H9 (cell line): ENCODE data around the gene TMEM245. TPM values are rescaled to one million over a fixed set of nuclear protein-coding genes. Genes with fewer than 3 reads are reported as not detected.

Experiments used
- DNase-seq: peaks from one replicate; pipeline ENCODE4 v3.0.0-alpha.2; 2017
- H2AFZ ChIP-seq: one replicate; pipeline ENCODE4 v1.6.1; 2013; ENCODE audit warnings: mild to moderate bottlenecking, low read length, control low read depth, moderate library complexity
- H2AK5ac ChIP-seq: 2 replicates; pipeline ENCODE4 v1.6.1; 2013; ENCODE audit warnings: low read length, control low read depth, mixed read lengths; ENCODE audit not compliant: insufficient read length
- H2BK120ac ChIP-seq: one replicate; pipeline ENCODE4 v1.6.1; 2013; ENCODE audit warnings: low read depth, mild to moderate bottlenecking, low read length, control low read depth, inconsistent platforms; ENCODE audit not compliant: poor library complexity, severe bottlenecking
- H2BK12ac ChIP-seq: 2 replicates; pipeline ENCODE4 v1.6.1; 2013; ENCODE audit warnings: low read length, control low read depth, mixed read lengths, low read depth; ENCODE audit not compliant: insufficient read length
- H2BK15ac ChIP-seq: 2 replicates; pipeline ENCODE4 v1.6.1; 2013; ENCODE audit warnings: low read depth, low read length, control low read depth
- H2BK20ac ChIP-seq: one replicate; pipeline ENCODE4 v1.6.1; 2013; ENCODE audit warnings: low read depth, mild to moderate bottlenecking, low read length, control low read depth, inconsistent platforms; ENCODE audit not compliant: poor library complexity, severe bottlenecking
- H2BK5ac ChIP-seq: 2 replicates; pipeline ENCODE4 v1.6.1; 2013; ENCODE audit warnings: low read length, control low read depth, mixed read lengths; ENCODE audit not compliant: insufficient read length
- H3K14ac ChIP-seq: 2 replicates; pipeline ENCODE4 v1.6.1; 2013; ENCODE audit warnings: low read length, control low read depth; ENCODE audit not compliant: insufficient read depth
- H3K18ac ChIP-seq: 2 replicates; pipeline ENCODE4 v1.6.1; 2013; ENCODE audit warnings: low read depth, mild to moderate bottlenecking, mixed read lengths, low read length, control low read depth; ENCODE audit not compliant: insufficient read length
- H3K23ac ChIP-seq: 2 replicates; pipeline ENCODE4 v1.6.1; 2013; ENCODE audit warnings: low read length, control low read depth, mixed read lengths, low read depth; ENCODE audit not compliant: insufficient read length
- H3K23me2 ChIP-seq: 2 replicates; pipeline ENCODE4 v1.6.1; 2013; ENCODE audit warnings: low read depth, mild to moderate bottlenecking, mixed read lengths, low read length, control low read depth; ENCODE audit not compliant: insufficient read length, poor library complexity, severe bottlenecking
- H3K27ac ChIP-seq: 2 replicates; pipeline ENCODE4 v1.5.1; 2013; ENCODE audit warnings: low read length, control low read depth, mixed read lengths, low read depth; ENCODE audit not compliant: insufficient read length
- H3K27me3 ChIP-seq: 2 replicates; pipeline ENCODE4 v1.6.1; 2013; ENCODE audit warnings: low read length, control low read depth, inconsistent platforms; ENCODE audit not compliant: insufficient read depth
- H3K4ac ChIP-seq: 2 replicates; pipeline ENCODE4 v1.6.1; 2013; ENCODE audit warnings: low read depth, mild to moderate bottlenecking, control low read depth, inconsistent platforms, low read length, moderate library complexity
- H3K4me1 ChIP-seq: 2 replicates; pipeline ENCODE4 v1.6.1; 2013; ENCODE audit warnings: low read length, control low read depth, inconsistent platforms; ENCODE audit not compliant: insufficient read depth
- H3K4me2 ChIP-seq: 2 replicates; pipeline ENCODE4 v1.6.1; 2013; ENCODE audit warnings: low read length, control low read depth, mixed read lengths; ENCODE audit not compliant: insufficient read length, insufficient read depth
- H3K56ac ChIP-seq: 2 replicates; pipeline ENCODE4 v1.6.1; 2013; ENCODE audit warnings: low read depth, mild to moderate bottlenecking, mixed read lengths, low read length, control low read depth; ENCODE audit not compliant: insufficient read length
- H3K79me1 ChIP-seq: 2 replicates; pipeline ENCODE4 v1.6.1; 2013; ENCODE audit warnings: low read depth, mild to moderate bottlenecking, moderate library complexity, low read length, control low read depth, inconsistent platforms; ENCODE audit not compliant: insufficient read depth, poor library complexity, severe bottlenecking
- H3K79me2 ChIP-seq: 2 replicates; pipeline ENCODE4 v1.6.1; 2013; ENCODE audit warnings: low read length, control low read depth, inconsistent platforms; ENCODE audit not compliant: insufficient read depth
- H3K9ac ChIP-seq: 2 replicates; pipeline ENCODE4 v1.6.1; 2013; ENCODE audit warnings: low read length, control low read depth, mixed read lengths; ENCODE audit not compliant: insufficient read length; ENCODE audit errors: extremely low read depth
- H3K9me3 ChIP-seq: one replicate; pipeline ENCODE4 v1.6.1; 2013; ENCODE audit warnings: low read depth, low read length, inconsistent platforms; ENCODE audit not compliant: control insufficient read depth
- H3T11ph ChIP-seq: one replicate; pipeline ENCODE4 v1.6.1; 2013; ENCODE audit warnings: mild to moderate bottlenecking, low read length, control low read depth, inconsistent platforms
- H4K20me1 ChIP-seq: one replicate; pipeline ENCODE4 v1.6.1; 2013; ENCODE audit not compliant: control insufficient read depth, insufficient read length, insufficient read depth
- H4K5ac ChIP-seq: 2 replicates; pipeline ENCODE4 v1.6.1; 2013; ENCODE audit warnings: low read depth, mild to moderate bottlenecking, mixed read lengths, low read length, control low read depth; ENCODE audit not compliant: insufficient read length
- H4K8ac ChIP-seq: replicated peaks from 2 replicates; pipeline ENCODE4 v1.6.1; 2013; ENCODE audit warnings: low read length, control low read depth, mixed read lengths, low read depth; ENCODE audit not compliant: insufficient read length
- H4K91ac ChIP-seq: 2 replicates; pipeline ENCODE4 v1.6.1; 2013; ENCODE audit warnings: low read depth, mild to moderate bottlenecking, moderate library complexity, mixed read lengths, low read length, control low read depth; ENCODE audit not compliant: insufficient read length
- H3K27ac Mint-ChIP-seq, 3 experiments: 2 replicates in 2 of 3; 3 replicates in 1 of 3; pipeline ENCODE4 v1.8.0; 2020 to 2021; ENCODE audit warnings: mixed read lengths in 3 of 3, mild to moderate bottlenecking in 1 of 3, moderate library complexity in 1 of 3
- H3K27me3 Mint-ChIP-seq: 2 replicates; pipeline ENCODE4 v1.8.0; 2021; ENCODE audit warnings: low read depth, mild to moderate bottlenecking, moderate library complexity, mixed read lengths
- H3K36me3 Mint-ChIP-seq, 3 experiments: 2 replicates in 2 of 3; 3 replicates in 1 of 3; pipeline ENCODE4 v1.8.0; 2020 to 2021; ENCODE audit warnings: low read depth in 3 of 3, mixed read lengths in 3 of 3; ENCODE audit not compliant: insufficient read depth in 1 of 3
- H3K4me1 Mint-ChIP-seq, 2 experiments: 2 replicates each; pipeline ENCODE4 v1.8.0; 2020; ENCODE audit warnings: mixed read lengths in 2 of 2
- H3K4me3 Mint-ChIP-seq, 2 experiments: 2 replicates in 1 of 2; 3 replicates in 1 of 2; pipeline ENCODE4 v1.8.0; 2020 to 2021; ENCODE audit warnings: mild to moderate bottlenecking in 2 of 2, mixed read lengths in 2 of 2, moderate library complexity in 1 of 2
- H3K9me3 Mint-ChIP-seq, 2 experiments: 2 replicates in 1 of 2; 3 replicates in 1 of 2; pipeline ENCODE4 v1.8.0; 2020; ENCODE audit warnings: mild to moderate bottlenecking in 2 of 2, mixed read lengths in 2 of 2, moderate library complexity in 1 of 2
- CTCF ChIP-seq: fragments of 200-600 bp; sonication (generic); conservative IDR thresholded peaks from 3 replicates; pipeline ENCODE4 v1.8.0; 2021; ENCODE audit warnings: antibody characterized with exemption, mild to moderate bottlenecking
- WGBS: extraction: QIAGEN DNeasy Blood & Tissue Kit; methylation state at CpG from one replicate; pipeline ENCODE4 v1.1.7; 2013; ENCODE audit warnings: missing lambda C conversion rate, low lambda C conversion rate, mixed read lengths; ENCODE audit not compliant: insufficient read length; ENCODE audit errors: extremely low coverage; 5-methylcytosine and 5-hydroxymethylcytosine counted together
- total RNA-seq: library from RNA; stranded (reverse); gene quantifications from 2 replicates; pipeline ENCODE4 v1.2.1, GENCODE V29; 2021

Gene TMEM245
- total RNA-seq, 1 experiment from 2014 or later = 37.9 TPM

GRCh38 chr9:109134167-109134578 lies 14.4 kb upstream of the TMEM245 start:
- Histone ChIP-seq H3K9ac (no peak overlapping the region), H2BK5ac (no peak overlapping the region), H3K23me2 (no peaks in the 10 kb centered on the region), H3T11ph (no peak overlapping the region), H2BK15ac (no peak overlapping the region), H3K79me2 (no peaks in the 10 kb centered on the region), H3K4ac (no peak overlapping the region), H3K27me3 (no peaks in the 10 kb centered on the region), H2BK20ac (no peak overlapping the region), H3K79me1 (no peaks in the 10 kb centered on the region), H2AFZ (no peak overlapping the region), H3K23ac (no peak overlapping the region), H4K91ac (no peak overlapping the region), H3K14ac (no peak overlapping the region), H3K4me2 (no peak overlapping the region), H2BK120ac (no peak overlapping the region), H4K5ac (no peak overlapping the region), H3K18ac (no peak overlapping the region), H2AK5ac (no peak overlapping the region), H4K8ac (no peak overlapping the region), H3K56ac (no peak overlapping the region), H3K4me1 (no peaks in the 10 kb centered on the region), H3K9me3 (no peaks in the 10 kb centered on the region), H4K20me1 (no peaks in the 10 kb centered on the region), H3K27ac (no peak overlapping the region), H2BK12ac (no peak overlapping the region)
- no peak for DNase-seq
- no peaks in the 10 kb centered on the region for H3K4me1 Mint-ChIP-seq
- no peaks in the 10 kb centered on the region for H3K9me3 Mint-ChIP-seq
- H3K36me3 Mint-ChIP-seq = no peaks in the 10 kb centered on the region
- no peak overlapping the region for H3K27ac Mint-ChIP-seq
- no peaks in the 10 kb centered on the region for H3K27me3 Mint-ChIP-seq
- H3K4me3 Mint-ChIP-seq = no peak overlapping the region
- WGBS = no CpG with 5 or more reads among the region's 1 CpG
- no peak for TF ChIP-seq CTCF
